ENCODE data around the gene ATF1. TPM values are rescaled to one million over a fixed set of nuclear protein-coding genes. Genes with fewer than 3 reads are reported as not detected.
"Not testable (repeated sequence)": the region's sequence is repeated elsewhere in the genome, so short reads cannot be mapped to it uniquely, and the experiment has no call there.

The ATF1 gene
- total and polyA plus RNA-seq, 12 donors: 4.2 to 31.9 (median 23.9) TPM

DNA sequence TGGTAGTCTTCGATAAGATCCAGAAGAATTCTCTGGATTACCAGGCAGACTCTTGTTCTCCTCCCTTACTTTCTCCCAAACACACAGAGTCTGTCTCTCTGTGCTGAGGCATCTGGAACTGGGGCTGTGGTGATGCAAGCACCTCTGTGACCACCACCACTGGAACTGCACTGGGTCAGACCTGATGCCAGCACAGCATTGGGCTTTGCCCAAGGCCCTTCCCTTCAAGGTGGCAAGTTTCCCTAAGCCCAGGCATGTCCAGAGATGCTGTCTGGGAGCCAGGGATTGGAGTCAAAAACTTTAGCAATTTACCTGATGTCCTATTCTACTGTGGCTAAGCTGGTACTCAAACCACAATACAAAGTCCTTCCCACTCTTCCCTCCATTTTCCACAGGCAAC, 64.2 kb downstream of the ATF1 start:
- no peak for ATAC-seq
- H3K27me3 ChIP-seq: no peaks in the 10 kb centered on the region
- 97 to 100% methylated on average over 1 of the region's 1 CpG for WGBS, 2 donors

GRCh38 chr12:50828886-50829285, 65.0 kb downstream of the ATF1 start:
- DNase-seq: no peak
- WGBS, 2 donors: 79 to 86% methylated on average over 2 of the region's 2 CpGs
- intact Hi-C loops (cut with DNase I): loop anchor here in 9 of 10 donors (2.0 to 10.0 kb wide), 7 partner anchors 98 to 518 kb away; partner anchors contain the start of gene CELA1 (in 6 of the 9)
- Histone ChIP-seq H3K27me3 (no peaks in the 10 kb centered on the region), H3K4me1 (peaks cover 0 to 14% (median 0%) of the 10 kb centered on the region in 9 donors), H3K27ac (no peak overlapping the region), H3K9me3 (peaks cover 0 to 11% (median 0%) of the 10 kb centered on the region in 11 donors), H3K4me3 (no peak overlapping the region), H3K36me3 (no peaks in the 10 kb centered on the region)
- no peak for TF ChIP-seq CTCF (IDR thresholded peaks at IDR 0.05)
- no peak for ATAC-seq

More for the DNA sequence above, 64.2 kb downstream of the ATF1 start:
- DNase-seq: no peak
- Histone ChIP-seq H3K27ac (no peak overlapping the region), H3K4me3 (no peak overlapping the region), H3K4me1 (peaks cover 0 to 14% (median 0%) of the 10 kb centered on the region in 9 donors), H3K36me3 (no peaks in the 10 kb centered on the region), H3K9me3 (peaks cover 0 to 4% (median 0%) of the 10 kb centered on the region in 11 donors)
- TF ChIP-seq CTCF (IDR thresholded peaks at IDR 0.05): no peak
- intact Hi-C loops (cut with DNase I): loop anchor here in 9 of 10 donors (2.0 to 10.0 kb wide), 7 partner anchors 99 to 519 kb away; partner anchors contain the start of gene CELA1 (in 6 of the 9)

DNA sequence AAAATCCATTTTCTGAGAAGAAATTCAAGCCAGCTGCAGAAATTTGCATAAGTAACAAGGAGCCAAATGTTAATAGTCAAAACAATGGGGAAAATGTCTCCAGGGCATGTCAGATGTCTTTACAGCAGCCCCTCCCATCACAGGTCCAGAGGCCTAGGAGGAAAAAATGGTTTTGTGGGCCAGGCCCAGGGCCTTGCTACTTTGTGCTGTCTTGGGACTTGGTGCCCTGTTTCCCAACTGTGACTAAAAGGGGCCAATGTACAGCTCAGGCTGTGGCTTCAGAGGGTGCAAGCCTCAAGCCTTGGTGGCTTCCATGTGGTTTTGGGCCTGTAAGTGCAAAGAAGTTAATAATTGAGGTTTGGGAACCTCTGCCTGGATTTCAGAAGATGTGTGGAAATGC, 69.9 kb downstream of the ATF1 start:
- not testable (repeated sequence) for H3K4me3 ChIP-seq, ATAC-seq, H3K36me3 ChIP-seq, H3K4me1 ChIP-seq, H3K27me3 ChIP-seq, H3K27ac ChIP-seq, DNase-seq
- intact Hi-C loops (cut with DNase I): loop anchor here in 1 of 10 donors (10.0 kb wide), 1 partner anchor 511 kb away; the partner anchor contains the start of gene CELA1
- peaks cover 0 to 20% (median 0%) of the 10 kb centered on the region in 11 donors for H3K9me3 ChIP-seq

GRCh38 chr12:50839042-50839441, 75.1 kb downstream of the ATF1 start:
- H3K36me3 ChIP-seq: no peaks in the 10 kb centered on the region
- WGBS, 2 donors: 85 to 86% methylated on average over 2 of the region's 2 CpGs
- no peak for TF ChIP-seq CTCF (IDR thresholded peaks at IDR 0.05)
- peaks cover 0 to 15% (median 6%) of the 10 kb centered on the region in 7 donors for H3K27me3 ChIP-seq
- H3K9me3 ChIP-seq: peaks cover 0 to 18% (median 7%) of the 10 kb centered on the region in 11 donors
- H3K4me3 ChIP-seq: no peak overlapping the region
- H3K27ac ChIP-seq: no peak overlapping the region
- ATAC-seq (no peak), DNase-seq (no peak)
- intact Hi-C loops (cut with DNase I): loop anchor here in 1 of 10 donors (10.0 kb wide), 1 partner anchor 506 kb away; the partner anchor contains the start of gene CELA1
- H3K4me1 ChIP-seq: peaks cover 0 to 9% (median 0%) of the 10 kb centered on the region in 9 donors

GRCh38 chr12:50840809-50841487, 77.0 kb downstream of the ATF1 start:
- peaks cover 0 to 9% (median 0%) of the 10 kb centered on the region in 9 donors for H3K4me1 ChIP-seq
- H3K4me3 ChIP-seq: no peak overlapping the region
- peaks cover 0 to 16% (median 6%) of the 10 kb centered on the region in 7 donors for H3K27me3 ChIP-seq
- intact Hi-C loops (cut with DNase I): loop anchor here in 1 of 10 donors (10.0 kb wide), 1 partner anchor 124 kb away; no protein-coding TSS in a partner anchor
- TF ChIP-seq CTCF (IDR thresholded peaks at IDR 0.05): no peak
- peaks cover 0 to 11% (median 7%) of the 10 kb centered on the region in 11 donors for H3K9me3 ChIP-seq
- H3K36me3 ChIP-seq: no peaks in the 10 kb centered on the region
- no peak overlapping the region for H3K27ac ChIP-seq
- DNase-seq (no peak), ATAC-seq (no peak)
- WGBS, 2 donors: 95% methylated on average over 7 of the region's 7 CpGs

Measured in heart right ventricle (tissue), 16 donors.